Eye (tissue), 1 donor: ENCODE results near the gene GH2.

Experiments
- DNase-seq: peaks from one replicate; pipeline ENCODE4 v3.0.0-alpha.2; 2015

GH2 gene

GRCh38 chr17:63838631-63839171 lies 43.0 kb downstream of the GH2 start:
- peak; percentile 56 for DNase-seq

GRCh38 chr17:63837962-63838600 lies 43.7 kb downstream of the GH2 start:
- DNase-seq: no peak

- no peak for DNase-seq
These were observed 44.3 kb downstream of the GH2 start for GRCh38 chr17:63837480-63837879.

GRCh38 chr17:63836811-63837210 lies 44.9 kb downstream of the GH2 start:
- DNase-seq: no peak

GRCh38 chr17:63835167-63835720 lies 46.5 kb downstream of the GH2 start:
- no peak for DNase-seq

GRCh38 chr17:63834431-63835166 lies 47.1 kb downstream of the GH2 start:
- peak; percentile 81 for DNase-seq

GRCh38 chr17:63833741-63834373 lies 47.9 kb downstream of the GH2 start:
- DNase-seq: no peak

- no peak for DNase-seq
These were observed 48.6 kb downstream of the GH2 start for GRCh38 chr17:63833026-63833740.

- DNase-seq: no peak
These were observed 49.3 kb downstream of the GH2 start for GRCh38 chr17:63832455-63832854.

- no peak for DNase-seq
These were observed 49.7 kb downstream of the GH2 start for GRCh38 chr17:63832014-63832413.

- DNase-seq: no peak
These were observed 50.2 kb downstream of the GH2 start for GRCh38 chr17:63831505-63831904.

GRCh38 chr17:63830904-63831491 lies 50.7 kb downstream of the GH2 start:
- no peak for DNase-seq

- no peak for DNase-seq
These were observed 51.5 kb downstream of the GH2 start for GRCh38 chr17:63830278-63830677.
